Gastroesophageal sphincter (tissue), 4 donors: ENCODE results near the gene NSFL1C. TPM values are rescaled to one million over a fixed set of nuclear protein-coding genes. Genes with fewer than 3 reads are reported as not detected.

Experiments used
- ATAC-seq: fragments of 150-250 bp; one replicate; pipeline ENCODE4 v1.9.1; 2016; ENCODE audit warnings: mild to moderate bottlenecking, moderate library complexity
- H3K27ac ChIP-seq, 4 donors: fragments of 200-600 bp; sonication (generic) in 3 of 4; 1 replicate in 3 of 4; 2 replicates in 1 of 4; pipeline ENCODE4 v1.5.1; 2016 to 2019
- H3K27me3 ChIP-seq: fragments of 200-600 bp; sonication (generic); one replicate; pipeline ENCODE4 v1.5.1; 2019
- H3K36me3 ChIP-seq, 2 donors: fragments of 200-600 bp; sonication (generic); one replicate each; pipeline ENCODE4 v1.5.1; 2019; ENCODE audit warnings: control low read depth in 1 of 2
- H3K4me1 ChIP-seq, 3 donors: fragments of 200-600 bp; sonication (generic); 1 replicate in 2 of 3; 2 replicates in 1 of 3; pipeline ENCODE4 v1.5.1; 2016 to 2019; ENCODE audit warnings: control low read depth in 2 of 3
- H3K4me3 ChIP-seq, 2 donors: fragments of 200-600 bp; sonication (generic); one replicate each; pipeline ENCODE4 v1.5.1; 2019; ENCODE audit warnings: mild to moderate bottlenecking in 1 of 2, moderate library complexity in 1 of 2
- H3K9me3 ChIP-seq, 3 donors: fragments of 200-600 bp; sonication (generic); one replicate each; pipeline ENCODE4 v1.5.1; 2017 to 2019; ENCODE audit warnings: control low read depth in 2 of 3
- CTCF ChIP-seq, 4 experiments: fragments of 200-600 bp in 2 of 4; fragments of 450-650 bp in 2 of 4; sonication (generic) in 1 of 4; IDR thresholded peaks; one replicate each; pipeline ENCODE4 v1.5.1; 2017 to 2019; ENCODE audit warnings: antibody characterized with exemption in 4 of 4, mild to moderate bottlenecking in 2 of 4, moderate library complexity in 2 of 4
- EP300 ChIP-seq: sonication (generic); formaldehyde crosslinking; IDR thresholded peaks from one replicate; pipeline ENCODE4 v1.6.1; 2017; ENCODE audit warnings: antibody characterized with exemption, mild to moderate bottlenecking
- POLR2A ChIP-seq, 2 donors: fragments of 450-650 bp; IDR thresholded peaks; one replicate each; pipeline ENCODE4 v1.6.1; 2017; ENCODE audit warnings: antibody characterized with exemption in 2 of 2, mild to moderate bottlenecking in 2 of 2, moderate library complexity in 1 of 2
- POLR2AphosphoS5 ChIP-seq: sonication (generic); formaldehyde crosslinking; IDR thresholded peaks from one replicate; pipeline ENCODE4 v1.6.1; 2017; ENCODE audit warnings: antibody characterized with exemption
- WGBS, 2 donors: methylation state at CpG; one replicate each; pipeline ENCODE4 v1.1.5; 2018; ENCODE audit warnings: low coverage in 1 of 2; 5-methylcytosine and 5-hydroxymethylcytosine counted together
- total RNA-seq, 4 donors: library from RNA; depleted of rRNA; stranded (reverse); fragments of >200 nt; gene quantifications; one replicate each; pipeline ENCODE4 v1.1.0, GENCODE V29; 2016

The NSFL1C gene
- total RNA-seq, 4 donors from 2014 or later: 48.8 to 64.1 (median 53.5) TPM

- Histone ChIP-seq H3K4me3 (no peak overlapping the region), H3K4me1 (peaks cover 0 to 19% (median 5%) of the 10 kb centered on the region in 3 donors), H3K9me3 (no peaks in the 10 kb centered on the region), H3K27ac (no peak overlapping the region), H3K27me3 (peaks cover 27% of the 10 kb centered on the region), H3K36me3 (no peaks in the 10 kb centered on the region)
- 100% methylated on average over 1 to 2 of the region's 2 CpGs for WGBS, 2 donors
- ATAC-seq: no peak
- TF ChIP-seq EP300: no peak
- TF ChIP-seq POLR2A (IDR thresholded peaks at IDR 0.05): no peak
- TF ChIP-seq POLR2AphosphoS5: no peak
- TF ChIP-seq CTCF (IDR thresholded peaks at IDR 0.05): no peak
These were observed 4.6 kb upstream of the NSFL1C start for GRCh38 chr20:1471242-1471641.

- 13 to 37% methylated on average over 2 to 4 of the region's 11 CpGs for WGBS, 2 donors
- H3K27me3 ChIP-seq: peaks cover 19% of the 10 kb centered on the region
- no peaks in the 10 kb centered on the region for H3K36me3 ChIP-seq
- H3K4me3 ChIP-seq: no peak overlapping the region
- ATAC-seq: peak; percentile 20
- no peak for TF ChIP-seq POLR2A (IDR thresholded peaks at IDR 0.05)
- no peak for TF ChIP-seq POLR2AphosphoS5
- peak in 3 of 4 experiments; percentile 24 to 56 (median 29) for TF ChIP-seq CTCF (IDR thresholded peaks at IDR 0.05)
- H3K9me3 ChIP-seq: no peaks in the 10 kb centered on the region
- no peak overlapping the region for H3K27ac ChIP-seq
- peaks cover 3 to 31% (median 17%) of the 10 kb centered on the region in 3 donors for H3K4me1 ChIP-seq
These were observed 3.4 kb upstream of the NSFL1C start for GRCh38 chr20:1469925-1470571.

- no peaks in the 10 kb centered on the region for H3K9me3 ChIP-seq
- H3K27ac ChIP-seq: no peak overlapping the region
- H3K4me3 ChIP-seq: no peak overlapping the region
- peaks cover 19% of the 10 kb centered on the region for H3K27me3 ChIP-seq
- TF ChIP-seq POLR2A (IDR thresholded peaks at IDR 0.05): no peak
- TF ChIP-seq POLR2AphosphoS5: no peak
- TF ChIP-seq EP300: no peak
- no peak for TF ChIP-seq CTCF (IDR thresholded peaks at IDR 0.05)
- no peak for ATAC-seq
- H3K36me3 ChIP-seq: peaks cover 0 to under 1% of the 10 kb centered on the region in 2 donors
- H3K4me1 ChIP-seq: peaks cover 3 to 37% (median 22%) of the 10 kb centered on the region in 3 donors
- 65 to 81% methylated on average over 6 to 7 of the region's 9 CpGs for WGBS, 2 donors
These were observed 2.8 kb upstream of the NSFL1C start for GRCh38 chr20:1469306-1469905.

- peaks cover 3 to 50% (median 22%) of the 10 kb centered on the region in 3 donors for H3K4me1 ChIP-seq
- H3K27ac ChIP-seq: no peak overlapping the region
- no peak for TF ChIP-seq EP300
- no peak for TF ChIP-seq POLR2AphosphoS5
- no peak for TF ChIP-seq CTCF (IDR thresholded peaks at IDR 0.05)
- TF ChIP-seq POLR2A (IDR thresholded peaks at IDR 0.05): no peak
- no peaks in the 10 kb centered on the region for H3K9me3 ChIP-seq
- no peak overlapping the region for H3K4me3 ChIP-seq
- WGBS, 2 donors: 63% methylated on average over 5 of the region's 7 CpGs; no CpG with 5 or more reads in 1 of the 2 donors
- peaks cover 0 to 11% of the 10 kb centered on the region in 2 donors for H3K36me3 ChIP-seq
- ATAC-seq: no peak
- peaks cover 19% of the 10 kb centered on the region for H3K27me3 ChIP-seq
These were observed 1.5 kb upstream of the NSFL1C start for GRCh38 chr20:1468117-1468624.
